ENCODE data around the gene PRKCB.
"Not testable (repeated sequence)": the region's sequence is repeated elsewhere in the genome, so short reads cannot be mapped to it uniquely, and the experiment has no call there.

Gene PRKCB

DNA sequence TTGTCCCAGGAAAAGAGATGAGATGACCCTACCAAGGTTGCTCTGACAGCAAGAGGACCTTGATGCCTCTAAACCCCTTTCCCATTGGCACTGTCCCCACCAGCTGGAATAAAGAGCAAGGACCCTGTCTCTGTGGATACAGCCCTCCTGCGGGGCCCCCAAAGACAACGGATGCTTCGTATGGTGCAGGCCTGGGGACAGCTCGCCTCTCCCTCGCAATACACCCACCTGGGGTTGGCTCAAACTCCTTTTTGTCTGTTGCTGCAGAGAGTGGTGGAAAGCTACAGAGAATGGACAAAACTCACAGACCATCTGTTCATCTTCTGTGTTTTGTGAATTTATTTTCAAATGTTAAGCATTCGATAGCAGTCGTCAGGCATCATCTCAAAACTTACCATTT is 392.7 kb downstream of the PRKCB start:
- CTCF ChIA-PET = interaction anchor here (0.6 kb wide), 1 partner anchor 157 kb away, joined by 3 read pairs; no protein-coding TSS in a partner anchor

DNA sequence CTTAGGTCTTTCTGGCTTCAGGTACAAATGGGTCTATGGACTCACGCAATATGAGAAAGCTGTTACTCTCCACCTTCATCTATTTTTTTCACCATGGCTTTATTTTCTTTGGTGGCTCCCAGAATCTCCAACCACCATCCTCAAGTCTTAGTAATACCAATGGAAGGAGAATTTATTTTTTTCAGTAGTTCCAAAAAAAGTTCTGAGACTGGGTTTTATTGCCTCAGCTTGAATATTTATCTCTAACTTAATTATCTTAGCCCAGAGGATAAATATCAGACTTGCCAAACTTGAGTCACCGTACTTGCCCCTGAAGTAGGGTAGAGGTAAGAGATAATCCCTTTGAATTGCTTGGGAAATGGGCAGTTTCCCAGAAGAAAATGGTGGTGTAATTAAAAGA is 397.2 kb downstream of the PRKCB start:
- no peaks in the 10 kb centered on the region for H3K36me3 ChIP-seq (ENCODE audit: control insufficient read depth in 2 of 2, insufficient read depth in 1 of 2, low read length in 2 of 2)
- TF ChIP-seq, protein P1, sequence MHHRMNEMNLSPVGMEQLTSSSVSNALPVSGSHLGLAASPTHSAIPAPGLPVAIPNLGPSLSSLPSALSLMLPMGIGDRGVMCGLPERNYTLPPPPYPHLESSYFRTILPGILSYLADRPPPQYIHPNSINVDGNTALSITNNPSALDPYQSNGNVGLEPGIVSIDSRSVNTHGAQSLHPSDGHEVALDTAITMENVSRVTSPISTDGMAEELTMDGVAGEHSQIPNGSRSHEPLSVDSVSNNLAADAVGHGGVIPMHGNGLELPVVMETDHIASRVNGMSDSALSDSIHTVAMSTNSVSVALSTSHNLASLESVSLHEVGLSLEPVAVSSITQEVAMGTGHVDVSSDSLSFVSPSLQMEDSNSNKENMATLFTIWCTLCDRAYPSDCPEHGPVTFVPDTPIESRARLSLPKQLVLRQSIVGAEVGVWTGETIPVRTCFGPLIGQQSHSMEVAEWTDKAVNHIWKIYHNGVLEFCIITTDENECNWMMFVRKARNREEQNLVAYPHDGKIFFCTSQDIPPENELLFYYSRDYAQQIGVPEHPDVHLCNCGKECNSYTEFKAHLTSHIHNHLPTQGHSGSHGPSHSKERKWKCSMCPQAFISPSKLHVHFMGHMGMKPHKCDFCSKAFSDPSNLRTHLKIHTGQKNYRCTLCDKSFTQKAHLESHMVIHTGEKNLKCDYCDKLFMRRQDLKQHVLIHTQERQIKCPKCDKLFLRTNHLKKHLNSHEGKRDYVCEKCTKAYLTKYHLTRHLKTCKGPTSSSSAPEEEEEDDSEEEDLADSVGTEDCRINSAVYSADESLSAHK (tag by site-specific recombination; IDR thresholded peaks at IDR 0.05) = no peak
- no peak for TF ChIP-seq ZBTB20 (tag by site-specific recombination; IDR thresholded peaks at IDR 0.05)
- no peak overlapping the region for H3K27ac ChIP-seq (ENCODE audit: extremely low read depth, low read depth, low read length)
- H3K4me1 ChIP-seq (ENCODE audit: control insufficient read depth, insufficient read depth, low read length) = no peaks in the 10 kb centered on the region
- POLR2A ChIA-PET = no interaction called here
- CTCF ChIA-PET = interaction anchor here (1.3 kb wide), 1 partner anchor 22 kb away, joined by 3 read pairs; no protein-coding TSS in a partner anchor
- no peaks in the 10 kb centered on the region; the same call in 1 of the 2 replicates for H3K9me3 ChIP-seq (ENCODE audit: control insufficient read depth, insufficient read depth, low read depth, low read length)
- H3K4me3 ChIP-seq (ENCODE audit: low read depth, low read length) = no peak overlapping the region

More for the DNA sequence above, 392.7 kb downstream of the PRKCB start:
- H3K4me1 ChIP-seq (ENCODE audit: control insufficient read depth, insufficient read depth, low read length) = no peaks in the 10 kb centered on the region
- no peaks in the 10 kb centered on the region for H3K9me3 ChIP-seq (ENCODE audit: control insufficient read depth, insufficient read depth, low read depth, low read length)
- POLR2A ChIA-PET = no interaction called here
- TF ChIP-seq ZNF830 (tag by site-specific recombination; IDR thresholded peaks at IDR 0.05; ENCODE audit: low read depth) = no peak
- no peak for TF ChIP-seq PATZ1 (tag by site-specific recombination; IDR thresholded peaks at IDR 0.05)
- TF ChIP-seq ZNF426 (tag by site-specific recombination; IDR thresholded peaks at IDR 0.05) = no peak
- no peak for TF ChIP-seq ZNF621 (tag by site-specific recombination; IDR thresholded peaks at IDR 0.05)
- H3K36me3 ChIP-seq (ENCODE audit: control insufficient read depth in 2 of 2, insufficient read depth in 1 of 2, low read length in 2 of 2) = no peaks in the 10 kb centered on the region
- no peak overlapping the region for H3K4me3 ChIP-seq (ENCODE audit: low read depth, low read length)
- H3K27ac ChIP-seq (ENCODE audit: extremely low read depth, low read depth, low read length) = no peak overlapping the region

- ChIA-PET CTCF (interaction anchor here (0.6 to 1.7 kb wide), 4 partner anchors 18 to 270 kb away, joined by 3 to 9 read pairs (median 4); no protein-coding TSS in a partner anchor), POLR2A (no interaction called here)
- no peaks in the 10 kb centered on the region for H3K36me3 ChIP-seq (ENCODE audit: control insufficient read depth in 2 of 2, insufficient read depth in 1 of 2, low read length in 2 of 2)
- no peak overlapping the region for H3K27ac ChIP-seq (ENCODE audit: extremely low read depth, low read depth, low read length)
- TF ChIP-seq ZNF776 (tag by site-specific recombination; IDR thresholded peaks at IDR 0.05; ENCODE audit: borderline replicate concordance) (no peak), INSM2 (tag by site-specific recombination; IDR thresholded peaks at IDR 0.05) (no peak), SCRT2 (tag by site-specific recombination; IDR thresholded peaks at IDR 0.05) (peak; percentile 81), ZBTB17 (tag by site-specific recombination; IDR thresholded peaks at IDR 0.05) (peak; percentile 90)
- H3K4me3 ChIP-seq (ENCODE audit: low read depth, low read length) = no peak overlapping the region
- H3K9me3 ChIP-seq (ENCODE audit: control insufficient read depth, insufficient read depth, low read depth, low read length) = no peaks in the 10 kb centered on the region; the same call in 1 of the 2 replicates
- H3K4me1 ChIP-seq (ENCODE audit: control insufficient read depth, insufficient read depth, low read length) = no peaks in the 10 kb centered on the region
These were observed 399.0 kb downstream of the PRKCB start for GRCh38 chr16:24234737-24235136.

DNA sequence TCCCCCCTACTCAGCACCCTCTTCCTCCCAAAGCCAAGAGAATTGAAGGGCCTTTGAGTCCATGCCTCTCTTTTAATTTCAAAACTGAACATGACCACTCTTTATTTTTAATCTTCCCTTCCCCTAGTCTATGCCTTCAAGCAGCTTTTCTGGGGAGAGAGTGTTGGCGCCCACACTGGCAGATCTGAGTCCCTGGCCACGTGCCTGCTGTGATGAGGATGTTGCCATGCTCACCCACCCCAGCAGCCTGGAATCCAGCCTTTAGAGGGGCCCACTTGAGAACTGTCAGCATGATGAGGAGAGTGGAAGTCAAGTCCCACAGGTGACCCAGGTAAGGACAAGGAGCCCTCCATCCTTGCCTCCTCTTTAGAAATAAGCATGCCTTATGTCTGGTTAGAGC is 400.0 kb downstream of the PRKCB start:
- ChIA-PET POLR2A (no interaction called here), CTCF (interaction anchor here (1.2 kb wide), 1 partner anchor 269 kb away, joined by 4 read pairs; no protein-coding TSS in a partner anchor)
- no peaks in the 10 kb centered on the region; the same call in 1 of the 2 replicates for H3K9me3 ChIP-seq (ENCODE audit: control insufficient read depth, insufficient read depth, low read depth, low read length)
- H3K27ac ChIP-seq (ENCODE audit: extremely low read depth, low read depth, low read length) = no peak overlapping the region
- no peak overlapping the region for H3K4me3 ChIP-seq (ENCODE audit: low read depth, low read length)
- TF ChIP-seq HOXC10 (CRISPR knock-in tag; IDR thresholded peaks at IDR 0.05) = no peak
- TF ChIP-seq ZNF10 (tag by site-specific recombination; IDR thresholded peaks at IDR 0.05) = no peak
- H3K36me3 ChIP-seq (ENCODE audit: control insufficient read depth in 2 of 2, insufficient read depth in 1 of 2, low read length in 2 of 2) = no peaks in the 10 kb centered on the region
- no peaks in the 10 kb centered on the region for H3K4me1 ChIP-seq (ENCODE audit: control insufficient read depth, insufficient read depth, low read length)

GRCh38 chr16:24238846-24239245 is 403.1 kb downstream of the PRKCB start:
- H3K36me3 ChIP-seq (ENCODE audit: control insufficient read depth in 2 of 2, insufficient read depth in 1 of 2, low read length in 2 of 2); H3K27ac ChIP-seq (ENCODE audit: extremely low read depth, low read depth, low read length); H3K4me1 ChIP-seq (ENCODE audit: control insufficient read depth, insufficient read depth, low read length); H3K4me3 ChIP-seq (ENCODE audit: low read depth, low read length); H3K9me3 ChIP-seq (ENCODE audit: control insufficient read depth, insufficient read depth, low read depth, low read length); CTCF ChIA-PET: not testable (repeated sequence)
- POLR2A ChIA-PET = interaction anchor here (0.7 kb wide), 1 partner anchor 222 kb away, joined by 3 read pairs; no protein-coding TSS in a partner anchor

Measured in HEK293 (cell line).